ENCODE measurements around the gene SLC27A1.

- no peak for TF ChIP-seq ARNTL (CRISPR knock-in tag; IDR thresholded peaks at IDR 0.05; ENCODE audit: borderline replicate concordance, low read depth)
- no peak for TF ChIP-seq TCF4 (CRISPR knock-in tag; IDR thresholded peaks at IDR 0.05; ENCODE audit: borderline replicate concordance)
Observed at GRCh38 chr19:17515408-17516149, 45.3 kb downstream of the SLC27A1 start.
